HepG2 (cell line): Measurements from ENCODE around the gene MPI. TPM values are rescaled to one million over a fixed set of nuclear protein-coding genes. Genes with fewer than 3 reads are reported as not detected.

Experiments used
- CENPX ChIP-seq: sonication (generic); formaldehyde crosslinking; IDR thresholded peaks from 2 replicates; pipeline ENCODE4 v1.9.0; 2021; ENCODE audit warnings: mild to moderate bottlenecking, missing genetic modification reagents, moderate library complexity
- FOXA3 ChIP-seq: IDR thresholded peaks from 2 replicates; pipeline ENCODE4 v1.6.1; 2016; ENCODE audit warnings: missing genetic modification reagents, missing compliant biosample characterization
- FOXP1 ChIP-seq, 2 experiments: fragments of 450-650 bp in 1 of 2; IDR thresholded peaks; 2 replicates each; pipeline ENCODE4 v1.6.1; 2017 to 2018; ENCODE audit warnings: antibody characterized with exemption in 1 of 2
- HDAC1 ChIP-seq: sonication (generic); formaldehyde crosslinking; IDR thresholded peaks from 2 replicates; pipeline ENCODE4 v1.5.1; 2020; ENCODE audit warnings: mild to moderate bottlenecking, missing genetic modification reagents
- KLF6 ChIP-seq: IDR thresholded peaks from 2 replicates; pipeline ENCODE4 v1.8.0; 2016; ENCODE audit warnings: missing biosample characterization, missing genetic modification reagents
- LCORL ChIP-seq, 2 experiments: fragments of 450-650 bp in 1 of 2; sonication (generic) in 1 of 2; formaldehyde crosslinking in 1 of 2; IDR thresholded peaks; 2 replicates each; pipeline versions ENCODE4 v1.5.0 to v1.6.1; 2017 to 2020; ENCODE audit warnings: antibody characterized with exemption in 1 of 2, missing genetic modification reagents in 1 of 2
- MBD4 ChIP-seq: IDR thresholded peaks from 2 replicates; pipeline ENCODE4 v1.6.1; 2012; ENCODE audit warnings: low read length, inconsistent platforms, borderline replicate concordance
- MEIS2 ChIP-seq: sonication (generic); formaldehyde crosslinking; IDR thresholded peaks from 2 replicates; pipeline ENCODE4 v1.9.0; 2021; ENCODE audit warnings: mild to moderate bottlenecking, missing genetic modification reagents
- MXD4 ChIP-seq: IDR thresholded peaks from 2 replicates; pipeline ENCODE4 v1.6.1; 2016; ENCODE audit warnings: mild to moderate bottlenecking, missing biosample characterization, missing genetic modification reagents
- NR2C2 ChIP-seq: sonication (generic); formaldehyde crosslinking; IDR thresholded peaks from 2 replicates; pipeline ENCODE4 v1.4.0; 2020; ENCODE audit warnings: missing genetic modification reagents, mild to moderate bottlenecking, moderate library complexity, borderline replicate concordance
- NR2F6 ChIP-seq, 2 experiments: IDR thresholded peaks; 2 replicates each; pipeline ENCODE4 v1.6.1; 2016; ENCODE audit warnings: antibody characterized with exemption in 1 of 2, mild to moderate bottlenecking in 1 of 2
- ZNF562 ChIP-seq: sonication (generic); formaldehyde crosslinking; IDR thresholded peaks from 2 replicates; pipeline ENCODE4 v1.8.0; 2022; ENCODE audit warnings: missing genetic modification reagents, borderline replicate concordance
- ZNF563 ChIP-seq: sonication (generic); formaldehyde crosslinking; IDR thresholded peaks from 2 replicates; pipeline ENCODE4 v1.8.0; 2022; ENCODE audit warnings: mild to moderate bottlenecking, moderate library complexity, missing genetic modification reagents
- polyA plus RNA-seq, 8 experiments: library from polyadenylated mRNA; depleted of rRNA in 3 of 8; stranded (reverse) in 7 of 8; unstranded in 1 of 8; fragments of >200 nt; fragmentation: Illumina TruSeq in 4 of 8; extraction: Trizol in 4 of 8; gene quantifications; 2 replicates each; pipeline versions ENCODE4 v1.2.1 to v1.2.3, GENCODE V29; 2011 to 2016; ENCODE audit warnings: low read depth in 4 of 8, missing spikeins in 1 of 8, mixed read lengths in 1 of 8; ENCODE audit not compliant: insufficient read depth in 1 of 8
- total RNA-seq, 5 experiments: library from RNA; depleted of rRNA; stranded (reverse); fragments of >200 nt; fragmentation: Illumina TruSeq; extraction: Trizol; gene quantifications; 2 replicates each; pipeline ENCODE4 v1.2.3, GENCODE V29; 2016; ENCODE audit warnings: low read depth in 1 of 5
- TF ChIP-seq, protein P1 (sequence below): sonication (generic); formaldehyde crosslinking; IDR thresholded peaks from 2 replicates; pipeline ENCODE4 v1.4.0; 2020; ENCODE audit warnings: missing genetic modification reagents
- TF ChIP-seq, protein P2 (sequence below): IDR thresholded peaks from 2 replicates; pipeline ENCODE4 v1.4.0; 2020; ENCODE audit warnings: mild to moderate bottlenecking, missing genetic modification reagents
- TF ChIP-seq, protein P3 (sequence below): sonication (generic); formaldehyde crosslinking; IDR thresholded peaks from 2 replicates; pipeline ENCODE4 v1.5.1; 2020; ENCODE audit warnings: missing genetic modification reagents, mild to moderate bottlenecking, borderline replicate concordance
- TF ChIP-seq, protein P4 (sequence below): sonication (generic); formaldehyde crosslinking; IDR thresholded peaks from 2 replicates; pipeline ENCODE4 v1.4.0; 2020; ENCODE audit warnings: missing genetic modification reagents, borderline replicate concordance

Gene MPI
- total and polyA plus RNA-seq, 2 of the 13 experiments (the other 11 are each of a cell fraction or from before 2014, with no cell fraction given) = 36.9 to 63.5 TPM

DNA sequence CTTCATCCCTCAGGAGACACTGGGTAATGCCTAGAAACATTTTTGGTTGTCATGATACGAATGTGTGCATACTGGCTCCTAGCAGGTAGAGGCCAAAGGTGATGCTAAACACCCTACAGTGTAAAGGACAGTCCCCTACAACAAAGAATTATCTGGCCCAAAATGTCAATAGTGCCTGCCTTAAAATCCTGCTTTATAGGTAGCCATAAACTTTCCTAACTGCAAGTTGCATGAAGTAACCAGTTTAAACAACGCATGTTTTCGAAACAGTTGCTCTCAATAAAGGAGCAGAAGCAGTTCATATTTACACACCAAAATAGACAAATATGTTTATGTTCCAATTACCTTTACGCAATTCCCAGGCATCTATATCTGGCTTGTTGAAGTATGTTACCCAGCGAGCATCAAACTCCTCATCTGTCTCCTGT lies 38.9 kb downstream of the MPI start (continued):
- TF ChIP-seq, protein P1, sequence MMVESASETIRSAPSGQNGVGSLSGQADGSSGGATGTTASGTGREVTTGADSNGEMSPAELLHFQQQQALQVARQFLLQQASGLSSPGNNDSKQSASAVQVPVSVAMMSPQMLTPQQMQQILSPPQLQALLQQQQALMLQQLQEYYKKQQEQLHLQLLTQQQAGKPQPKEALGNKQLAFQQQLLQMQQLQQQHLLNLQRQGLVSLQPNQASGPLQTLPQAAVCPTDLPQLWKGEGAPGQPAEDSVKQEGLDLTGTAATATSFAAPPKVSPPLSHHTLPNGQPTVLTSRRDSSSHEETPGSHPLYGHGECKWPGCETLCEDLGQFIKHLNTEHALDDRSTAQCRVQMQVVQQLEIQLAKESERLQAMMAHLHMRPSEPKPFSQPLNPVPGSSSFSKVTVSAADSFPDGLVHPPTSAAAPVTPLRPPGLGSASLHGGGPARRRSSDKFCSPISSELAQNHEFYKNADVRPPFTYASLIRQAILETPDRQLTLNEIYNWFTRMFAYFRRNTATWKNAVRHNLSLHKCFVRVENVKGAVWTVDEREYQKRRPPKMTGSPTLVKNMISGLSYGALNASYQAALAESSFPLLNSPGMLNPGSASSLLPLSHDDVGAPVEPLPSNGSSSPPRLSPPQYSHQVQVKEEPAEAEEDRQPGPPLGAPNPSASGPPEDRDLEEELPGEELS (CRISPR knock-in tag) = peak; percentile 89
- TF ChIP-seq FOXA3 (CRISPR knock-in tag) (peak; percentile 80), NR2C2 (CRISPR knock-in tag) (peak; percentile 57), ZNF562 (CRISPR knock-in tag) (no peak), CENPX (CRISPR knock-in tag) (no peak), MEIS2 (CRISPR knock-in tag) (no peak), MXD4 (CRISPR knock-in tag) (no peak), NR2F6 (IDR thresholded peaks at IDR 0.05) (peak; percentile 60; the same call in 1 of the 2 replicates), NR2F6 (CRISPR knock-in tag; IDR thresholded peaks at IDR 0.05) (0 out of 2 replicates have a peak, but pooled peaks have one; percentile 20), HDAC1 (CRISPR knock-in tag) (0 out of 2 replicates have a peak, but pooled peaks have one; percentile 13), LCORL (IDR thresholded peaks at IDR 0.05) (peak; percentile 35; the same call in 1 of the 2 replicates), LCORL (CRISPR knock-in tag; IDR thresholded peaks at IDR 0.05) (no peak; the same call in 1 of the 2 replicates), FOXP1 (IDR thresholded peaks at IDR 0.05) (peak; percentile 39; the same call in 1 of the 2 replicates), FOXP1 (CRISPR knock-in tag; IDR thresholded peaks at IDR 0.05) (peak; percentile 91), ZNF563 (CRISPR knock-in tag) (no peak), MBD4 (0 out of 2 replicates have a peak, but pooled peaks have one; percentile 44), KLF6 (no peak)
- TF ChIP-seq, protein P2, sequence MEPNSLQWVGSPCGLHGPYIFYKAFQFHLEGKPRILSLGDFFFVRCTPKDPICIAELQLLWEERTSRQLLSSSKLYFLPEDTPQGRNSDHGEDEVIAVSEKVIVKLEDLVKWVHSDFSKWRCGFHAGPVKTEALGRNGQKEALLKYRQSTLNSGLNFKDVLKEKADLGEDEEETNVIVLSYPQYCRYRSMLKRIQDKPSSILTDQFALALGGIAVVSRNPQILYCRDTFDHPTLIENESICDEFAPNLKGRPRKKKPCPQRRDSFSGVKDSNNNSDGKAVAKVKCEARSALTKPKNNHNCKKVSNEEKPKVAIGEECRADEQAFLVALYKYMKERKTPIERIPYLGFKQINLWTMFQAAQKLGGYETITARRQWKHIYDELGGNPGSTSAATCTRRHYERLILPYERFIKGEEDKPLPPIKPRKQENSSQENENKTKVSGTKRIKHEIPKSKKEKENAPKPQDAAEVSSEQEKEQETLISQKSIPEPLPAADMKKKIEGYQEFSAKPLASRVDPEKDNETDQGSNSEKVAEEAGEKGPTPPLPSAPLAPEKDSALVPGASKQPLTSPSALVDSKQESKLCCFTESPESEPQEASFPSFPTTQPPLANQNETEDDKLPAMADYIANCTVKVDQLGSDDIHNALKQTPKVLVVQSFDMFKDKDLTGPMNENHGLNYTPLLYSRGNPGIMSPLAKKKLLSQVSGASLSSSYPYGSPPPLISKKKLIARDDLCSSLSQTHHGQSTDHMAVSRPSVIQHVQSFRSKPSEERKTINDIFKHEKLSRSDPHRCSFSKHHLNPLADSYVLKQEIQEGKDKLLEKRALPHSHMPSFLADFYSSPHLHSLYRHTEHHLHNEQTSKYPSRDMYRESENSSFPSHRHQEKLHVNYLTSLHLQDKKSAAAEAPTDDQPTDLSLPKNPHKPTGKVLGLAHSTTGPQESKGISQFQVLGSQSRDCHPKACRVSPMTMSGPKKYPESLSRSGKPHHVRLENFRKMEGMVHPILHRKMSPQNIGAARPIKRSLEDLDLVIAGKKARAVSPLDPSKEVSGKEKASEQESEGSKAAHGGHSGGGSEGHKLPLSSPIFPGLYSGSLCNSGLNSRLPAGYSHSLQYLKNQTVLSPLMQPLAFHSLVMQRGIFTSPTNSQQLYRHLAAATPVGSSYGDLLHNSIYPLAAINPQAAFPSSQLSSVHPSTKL (CRISPR knock-in tag) = peak; percentile 61; the same call in 1 of the 2 replicates
- TF ChIP-seq, protein P3, sequence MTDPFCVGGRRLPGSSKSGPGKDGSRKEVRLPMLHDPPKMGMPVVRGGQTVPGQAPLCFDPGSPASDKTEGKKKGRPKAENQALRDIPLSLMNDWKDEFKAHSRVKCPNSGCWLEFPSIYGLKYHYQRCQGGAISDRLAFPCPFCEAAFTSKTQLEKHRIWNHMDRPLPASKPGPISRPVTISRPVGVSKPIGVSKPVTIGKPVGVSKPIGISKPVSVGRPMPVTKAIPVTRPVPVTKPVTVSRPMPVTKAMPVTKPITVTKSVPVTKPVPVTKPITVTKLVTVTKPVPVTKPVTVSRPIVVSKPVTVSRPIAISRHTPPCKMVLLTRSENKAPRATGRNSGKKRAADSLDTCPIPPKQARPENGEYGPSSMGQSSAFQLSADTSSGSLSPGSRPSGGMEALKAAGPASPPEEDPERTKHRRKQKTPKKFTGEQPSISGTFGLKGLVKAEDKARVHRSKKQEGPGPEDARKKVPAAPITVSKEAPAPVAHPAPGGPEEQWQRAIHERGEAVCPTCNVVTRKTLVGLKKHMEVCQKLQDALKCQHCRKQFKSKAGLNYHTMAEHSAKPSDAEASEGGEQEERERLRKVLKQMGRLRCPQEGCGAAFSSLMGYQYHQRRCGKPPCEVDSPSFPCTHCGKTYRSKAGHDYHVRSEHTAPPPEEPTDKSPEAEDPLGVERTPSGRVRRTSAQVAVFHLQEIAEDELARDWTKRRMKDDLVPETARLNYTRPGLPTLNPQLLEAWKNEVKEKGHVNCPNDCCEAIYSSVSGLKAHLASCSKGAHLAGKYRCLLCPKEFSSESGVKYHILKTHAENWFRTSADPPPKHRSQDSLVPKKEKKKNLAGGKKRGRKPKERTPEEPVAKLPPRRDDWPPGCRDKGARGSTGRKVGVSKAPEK = no peak
- TF ChIP-seq, protein P4, sequence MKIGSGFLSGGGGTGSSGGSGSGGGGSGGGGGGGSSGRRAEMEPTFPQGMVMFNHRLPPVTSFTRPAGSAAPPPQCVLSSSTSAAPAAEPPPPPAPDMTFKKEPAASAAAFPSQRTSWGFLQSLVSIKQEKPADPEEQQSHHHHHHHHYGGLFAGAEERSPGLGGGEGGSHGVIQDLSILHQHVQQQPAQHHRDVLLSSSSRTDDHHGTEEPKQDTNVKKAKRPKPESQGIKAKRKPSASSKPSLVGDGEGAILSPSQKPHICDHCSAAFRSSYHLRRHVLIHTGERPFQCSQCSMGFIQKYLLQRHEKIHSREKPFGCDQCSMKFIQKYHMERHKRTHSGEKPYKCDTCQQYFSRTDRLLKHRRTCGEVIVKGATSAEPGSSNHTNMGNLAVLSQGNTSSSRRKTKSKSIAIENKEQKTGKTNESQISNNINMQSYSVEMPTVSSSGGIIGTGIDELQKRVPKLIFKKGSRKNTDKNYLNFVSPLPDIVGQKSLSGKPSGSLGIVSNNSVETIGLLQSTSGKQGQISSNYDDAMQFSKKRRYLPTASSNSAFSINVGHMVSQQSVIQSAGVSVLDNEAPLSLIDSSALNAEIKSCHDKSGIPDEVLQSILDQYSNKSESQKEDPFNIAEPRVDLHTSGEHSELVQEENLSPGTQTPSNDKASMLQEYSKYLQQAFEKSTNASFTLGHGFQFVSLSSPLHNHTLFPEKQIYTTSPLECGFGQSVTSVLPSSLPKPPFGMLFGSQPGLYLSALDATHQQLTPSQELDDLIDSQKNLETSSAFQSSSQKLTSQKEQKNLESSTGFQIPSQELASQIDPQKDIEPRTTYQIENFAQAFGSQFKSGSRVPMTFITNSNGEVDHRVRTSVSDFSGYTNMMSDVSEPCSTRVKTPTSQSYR (CRISPR knock-in tag) = no peak
